OCI-LY7 (cell line): Measurements from ENCODE around the gene RRAD.

Source experiments
- CTCF ChIP-seq: fragments of 200-600 bp; sonication (generic); conservative IDR thresholded peaks from 2 replicates; pipeline ENCODE4 v1.5.1; 2014; ENCODE audit warnings: mild to moderate bottlenecking, antibody characterized with exemption, low read length, moderate library complexity, mixed read lengths
- EZH2phosphoT487 ChIP-seq: fragments of 200-600 bp; sonication (generic); IDR thresholded peaks from 2 replicates; pipeline ENCODE4 v1.6.1; 2018; ENCODE audit warnings: low read depth, borderline replicate concordance, mild to moderate bottlenecking, mixed run types, antibody characterized with exemption, low read length, moderate library complexity, mixed read lengths

- TF ChIP-seq CTCF, result no peak
- TF ChIP-seq EZH2phosphoT487, result no peak
Measured at GRCh38 chr16:66948134-66948836, 22.9 kb upstream of the RRAD start.
